Activated naive CD8-positive, alpha-beta T cell treated with anti-CD3 and anti-CD28 coated beads for 36 hours (primary cell): ENCODE measurements around the gene TOP3B. TPM values are rescaled to one million over a fixed set of nuclear protein-coding genes. Genes with fewer than 3 reads are reported as not detected.

ENCODE experiments used
- DNase-seq: peaks from one replicate; pipeline ENCODE4 v3.0.0; 2021
- H3K27ac Mint-ChIP-seq: one replicate; pipeline ENCODE4 v1.8.0; 2022; ENCODE audit warnings: mild to moderate bottlenecking, moderate library complexity, mixed read lengths
- H3K27me3 Mint-ChIP-seq: one replicate; pipeline ENCODE4 v1.8.0; 2022; ENCODE audit warnings: mild to moderate bottlenecking, mixed read lengths
- H3K36me3 Mint-ChIP-seq: one replicate; pipeline ENCODE4 v1.8.0; 2021; ENCODE audit warnings: mild to moderate bottlenecking, mixed read lengths
- H3K4me1 Mint-ChIP-seq: one replicate; pipeline ENCODE4 v1.8.0; 2021; ENCODE audit warnings: mixed read lengths
- H3K4me3 Mint-ChIP-seq: one replicate; pipeline ENCODE4 v1.8.0; 2022; ENCODE audit warnings: mild to moderate bottlenecking, moderate library complexity, mixed read lengths
- H3K9me3 Mint-ChIP-seq: one replicate; pipeline ENCODE4 v1.8.0; 2022; ENCODE audit warnings: mixed read lengths
- total RNA-seq, 2 experiments: library from RNA; stranded (reverse); gene quantifications; one replicate each; pipeline ENCODE4 v1.2.3, GENCODE V29; 2021

TOP3B gene
- total RNA-seq, 2 experiments from 2014 or later: 31.3 to 36.7 TPM

DNA sequence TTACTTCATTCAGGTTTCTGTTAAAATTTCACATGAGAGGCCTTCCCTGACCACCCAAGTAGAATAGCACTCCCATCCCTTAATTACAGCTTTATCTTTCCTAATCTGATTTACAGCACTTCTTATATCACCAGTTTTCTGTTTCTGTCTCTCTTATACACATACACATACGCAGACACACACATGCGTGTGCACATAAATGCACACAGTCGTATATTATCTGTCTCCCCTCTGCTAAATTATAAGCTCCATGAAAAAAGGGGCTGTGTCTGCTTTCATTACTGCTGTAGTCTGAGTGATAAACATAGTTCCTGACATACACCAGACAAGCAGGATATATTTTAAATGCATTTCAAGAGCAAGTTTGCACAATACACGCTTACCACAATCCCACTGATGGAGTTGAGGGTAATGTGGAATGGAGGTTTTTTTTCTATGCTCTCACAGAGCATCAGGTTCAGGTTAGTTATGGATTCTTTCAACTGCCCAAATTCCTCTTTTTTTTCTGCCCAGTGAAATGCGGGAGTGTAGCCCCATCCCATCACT lies 13.7 kb upstream of the TOP3B start:
- no peak overlapping the region for H3K4me3 Mint-ChIP-seq
- no peak overlapping the region for H3K27ac Mint-ChIP-seq
- DNase-seq: no peak
- H3K27me3 Mint-ChIP-seq: peaks cover 3% of the 10 kb centered on the region
- H3K9me3 Mint-ChIP-seq: no peaks in the 10 kb centered on the region
- no peaks in the 10 kb centered on the region for H3K4me1 Mint-ChIP-seq
- H3K36me3 Mint-ChIP-seq: no peaks in the 10 kb centered on the region

DNA sequence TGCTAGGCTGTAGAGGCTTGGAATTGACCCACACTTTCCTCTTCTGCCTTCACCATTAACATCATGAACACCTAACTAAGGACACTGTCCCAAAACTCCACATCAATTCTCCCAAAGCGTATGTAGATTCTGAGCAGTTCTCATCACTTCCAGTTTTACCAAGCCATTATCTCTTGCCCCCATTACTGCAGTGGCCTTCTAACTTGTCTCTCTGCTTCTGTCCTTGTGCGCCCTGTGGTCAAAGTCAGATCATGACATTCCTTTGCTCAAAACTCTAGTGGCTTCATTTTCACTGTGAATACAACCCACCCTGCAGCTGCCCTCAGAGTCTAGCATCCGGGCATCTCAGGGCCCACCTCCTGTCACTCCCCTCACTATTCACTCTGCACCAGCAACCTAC lies 13.1 kb upstream of the TOP3B start:
- H3K27me3 Mint-ChIP-seq: peaks cover 3% of the 10 kb centered on the region
- H3K27ac Mint-ChIP-seq: no peak overlapping the region
- no peaks in the 10 kb centered on the region for H3K36me3 Mint-ChIP-seq
- H3K4me3 Mint-ChIP-seq: no peak overlapping the region
- H3K9me3 Mint-ChIP-seq: no peaks in the 10 kb centered on the region
- DNase-seq: no peak
- no peaks in the 10 kb centered on the region for H3K4me1 Mint-ChIP-seq

- Mint-ChIP-seq H3K36me3 (no peaks in the 10 kb centered on the region), H3K4me3 (no peak overlapping the region), H3K27me3 (no peaks in the 10 kb centered on the region), H3K9me3 (no peaks in the 10 kb centered on the region), H3K4me1 (no peaks in the 10 kb centered on the region), H3K27ac (no peak overlapping the region)
- DNase-seq: no peak
Measured at GRCh38 chr22:21994881-21995444, 12.4 kb upstream of the TOP3B start.

DNA sequence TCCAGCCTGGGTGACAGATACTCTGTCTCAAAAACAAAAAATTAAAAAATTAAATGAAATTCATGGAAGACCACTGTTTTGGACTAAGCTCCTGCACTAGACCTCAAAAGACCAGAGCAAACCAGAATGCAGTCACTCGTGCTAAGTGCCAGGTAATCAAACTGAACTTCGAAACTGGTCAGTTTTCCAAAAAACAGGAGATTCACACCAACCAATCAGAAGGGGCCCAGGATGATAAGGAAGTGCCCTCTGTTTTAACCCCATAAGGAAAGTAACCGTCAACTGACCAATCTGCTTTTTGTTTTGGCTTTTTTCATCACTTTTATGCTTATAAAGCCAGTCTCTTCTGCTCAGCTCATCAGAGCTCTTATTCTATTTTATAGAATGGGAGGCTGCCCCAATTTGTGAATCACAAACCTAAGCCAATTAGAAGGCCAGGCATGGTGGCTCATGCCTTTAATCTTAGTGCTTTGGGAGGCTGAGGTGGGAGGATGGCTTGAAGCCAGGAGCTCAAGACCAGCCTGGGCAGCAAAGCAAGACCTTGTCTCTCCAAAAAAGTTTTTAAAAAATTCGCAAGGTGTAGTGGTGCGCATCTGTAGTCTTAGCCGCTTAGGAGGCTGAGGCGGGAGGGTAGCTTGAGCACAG lies 10.1 kb upstream of the TOP3B start:
- no peaks in the 10 kb centered on the region for H3K27me3 Mint-ChIP-seq
- no peaks in the 10 kb centered on the region for H3K4me1 Mint-ChIP-seq
- H3K36me3 Mint-ChIP-seq: no peaks in the 10 kb centered on the region
- H3K4me3 Mint-ChIP-seq: no peak overlapping the region
- no peaks in the 10 kb centered on the region for H3K9me3 Mint-ChIP-seq
- no peak for DNase-seq
- no peak overlapping the region for H3K27ac Mint-ChIP-seq

DNA sequence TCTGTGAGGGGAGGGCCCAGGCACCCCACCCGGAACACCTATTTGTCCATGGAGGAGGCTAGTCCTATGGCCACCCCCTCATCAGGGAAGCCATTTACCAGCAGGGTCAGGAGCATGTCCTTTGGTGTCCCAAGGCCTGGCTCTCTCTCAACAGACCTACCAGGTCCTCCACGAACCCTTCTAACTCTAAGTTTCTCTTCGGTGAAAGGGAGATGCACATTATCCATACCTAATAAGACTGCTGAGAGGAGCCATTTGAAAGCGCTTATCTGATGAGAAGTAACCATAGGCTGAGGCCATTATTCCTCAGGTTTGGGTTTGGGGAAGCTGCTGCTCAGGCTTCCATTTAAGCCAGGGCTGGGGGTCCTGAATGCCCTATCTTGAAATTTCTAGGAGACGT lies 9.2 kb upstream of the TOP3B start:
- Mint-ChIP-seq H3K36me3 (no peaks in the 10 kb centered on the region), H3K9me3 (no peaks in the 10 kb centered on the region), H3K27me3 (no peaks in the 10 kb centered on the region), H3K27ac (no peak overlapping the region), H3K4me3 (no peak overlapping the region), H3K4me1 (no peaks in the 10 kb centered on the region)
- no peak for DNase-seq

DNA sequence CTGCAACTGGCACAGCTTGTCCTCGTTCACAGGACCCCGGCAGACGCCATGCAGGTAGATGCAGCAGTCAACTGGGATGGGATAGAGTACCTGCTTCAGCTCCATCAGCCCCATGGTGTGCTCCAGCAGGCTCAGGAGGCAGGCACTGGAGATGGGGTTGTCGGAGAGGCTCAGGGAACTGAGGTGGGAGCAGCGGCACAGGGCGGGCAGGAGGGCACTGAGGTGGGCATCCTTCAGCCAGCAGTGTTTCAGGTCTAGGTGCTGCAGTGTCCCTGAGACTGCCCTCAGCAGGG lies 8.7 kb upstream of the TOP3B start:
- H3K27me3 Mint-ChIP-seq: no peaks in the 10 kb centered on the region
- DNase-seq: no peak
- H3K4me3 Mint-ChIP-seq: no peak overlapping the region
- H3K36me3 Mint-ChIP-seq: no peaks in the 10 kb centered on the region
- H3K27ac Mint-ChIP-seq: no peak overlapping the region
- H3K4me1 Mint-ChIP-seq: no peaks in the 10 kb centered on the region
- H3K9me3 Mint-ChIP-seq: no peaks in the 10 kb centered on the region

- Mint-ChIP-seq H3K27me3 (no peaks in the 10 kb centered on the region), H3K9me3 (no peaks in the 10 kb centered on the region), H3K4me1 (no peaks in the 10 kb centered on the region), H3K36me3 (no peaks in the 10 kb centered on the region), H3K27ac (no peak overlapping the region), H3K4me3 (no peak overlapping the region)
- DNase-seq: no peak
Measured at GRCh38 chr22:21990445-21991303, 8.1 kb upstream of the TOP3B start.

GRCh38 chr22:21989049-21989448 lies 6.5 kb upstream of the TOP3B start:
- H3K36me3 Mint-ChIP-seq: no peaks in the 10 kb centered on the region
- no peaks in the 10 kb centered on the region for H3K9me3 Mint-ChIP-seq
- no peaks in the 10 kb centered on the region for H3K4me1 Mint-ChIP-seq
- H3K27me3 Mint-ChIP-seq: no peaks in the 10 kb centered on the region
- no peak for DNase-seq
- H3K27ac Mint-ChIP-seq: no peak overlapping the region
- no peak overlapping the region for H3K4me3 Mint-ChIP-seq

- Mint-ChIP-seq H3K36me3 (no peaks in the 10 kb centered on the region), H3K4me1 (peaks cover 14% of the 10 kb centered on the region), H3K27ac (no peak overlapping the region), H3K27me3 (no peaks in the 10 kb centered on the region), H3K9me3 (no peaks in the 10 kb centered on the region), H3K4me3 (no peak overlapping the region)
- no peak for DNase-seq
Measured at GRCh38 chr22:21985214-21985613, 2.6 kb upstream of the TOP3B start.

- Mint-ChIP-seq H3K9me3 (no peaks in the 10 kb centered on the region), H3K4me1 (peaks cover 16% of the 10 kb centered on the region), H3K27ac (no peak overlapping the region), H3K27me3 (no peaks in the 10 kb centered on the region), H3K36me3 (no peaks in the 10 kb centered on the region), H3K4me3 (no peak overlapping the region)
- no peak for DNase-seq
Measured at GRCh38 chr22:21984793-21985192, 2.2 kb upstream of the TOP3B start.

- Mint-ChIP-seq H3K36me3 (no peaks in the 10 kb centered on the region), H3K4me1 (peaks cover 34% of the 10 kb centered on the region), H3K27me3 (no peaks in the 10 kb centered on the region), H3K4me3 (peak overlapping the region; percentile 88), H3K27ac (peak overlapping the region; percentile 81), H3K9me3 (no peaks in the 10 kb centered on the region)
- DNase-seq: no peak
Measured at GRCh38 chr22:21981874-21982273, 713 bp downstream of the TOP3B start.

DNA sequence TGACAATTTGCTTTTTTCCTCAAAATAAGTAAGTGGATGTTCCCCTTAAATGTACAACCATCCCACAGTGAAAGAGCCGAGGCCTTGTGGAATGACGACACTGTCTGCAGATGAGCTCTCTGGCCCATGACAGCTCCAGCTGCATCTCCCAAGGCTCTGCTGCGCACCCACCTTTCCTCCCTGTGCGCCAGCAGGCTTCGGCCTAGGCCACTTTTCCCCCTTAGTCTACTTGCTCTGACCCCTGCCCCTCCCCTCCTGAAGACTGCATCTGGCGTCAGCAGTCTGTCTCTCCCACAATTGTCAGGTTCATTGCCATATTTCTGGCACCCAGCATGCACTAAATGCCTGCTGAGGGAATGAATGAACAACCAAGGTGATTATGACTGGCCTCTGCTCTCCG lies 2.0 kb downstream of the TOP3B start:
- H3K9me3 Mint-ChIP-seq: no peaks in the 10 kb centered on the region
- no peak overlapping the region for H3K4me3 Mint-ChIP-seq
- DNase-seq: no peak
- H3K27ac Mint-ChIP-seq: no peak overlapping the region
- no peaks in the 10 kb centered on the region for H3K36me3 Mint-ChIP-seq
- no peaks in the 10 kb centered on the region for H3K27me3 Mint-ChIP-seq
- peaks cover 39% of the 10 kb centered on the region for H3K4me1 Mint-ChIP-seq

GRCh38 chr22:21978564-21979386 lies 3.8 kb downstream of the TOP3B start:
- Mint-ChIP-seq H3K27ac (peak overlapping the region; percentile 56), H3K27me3 (no peaks in the 10 kb centered on the region)

DNA sequence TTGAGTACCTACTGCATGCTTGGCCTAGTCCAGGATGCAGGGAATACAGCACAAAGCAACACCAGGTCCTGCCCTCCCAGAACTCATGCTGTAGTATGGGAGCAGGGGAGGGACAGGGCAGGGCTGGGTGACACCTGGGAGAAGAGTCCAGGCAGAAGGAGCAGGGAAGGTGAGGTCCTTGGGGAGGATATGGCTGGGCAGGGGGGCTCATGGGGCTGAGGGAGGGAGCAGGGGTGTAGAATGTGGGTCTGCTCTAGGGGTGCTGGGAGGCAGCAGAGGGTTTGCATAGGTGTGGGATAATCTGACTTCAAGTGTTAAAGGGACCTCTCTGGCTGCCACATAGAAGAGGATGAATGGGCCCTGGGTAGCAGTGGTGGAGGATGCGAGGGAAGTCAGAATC lies 4.8 kb downstream of the TOP3B start:
- Mint-ChIP-seq H3K4me1 (peaks cover 39% of the 10 kb centered on the region), H3K9me3 (no peaks in the 10 kb centered on the region), H3K27me3 (no peaks in the 10 kb centered on the region), H3K36me3 (no peaks in the 10 kb centered on the region), H3K4me3 (no peak overlapping the region), H3K27ac (no peak overlapping the region)
- no peak for DNase-seq

More at GRCh38 chr22:21978564-21979386, 3.8 kb downstream of the TOP3B start:
- Mint-ChIP-seq H3K36me3 (no peaks in the 10 kb centered on the region), H3K9me3 (no peaks in the 10 kb centered on the region), H3K4me1 (peaks cover 39% of the 10 kb centered on the region), H3K4me3 (no peak overlapping the region)
- DNase-seq: no peak

DNA sequence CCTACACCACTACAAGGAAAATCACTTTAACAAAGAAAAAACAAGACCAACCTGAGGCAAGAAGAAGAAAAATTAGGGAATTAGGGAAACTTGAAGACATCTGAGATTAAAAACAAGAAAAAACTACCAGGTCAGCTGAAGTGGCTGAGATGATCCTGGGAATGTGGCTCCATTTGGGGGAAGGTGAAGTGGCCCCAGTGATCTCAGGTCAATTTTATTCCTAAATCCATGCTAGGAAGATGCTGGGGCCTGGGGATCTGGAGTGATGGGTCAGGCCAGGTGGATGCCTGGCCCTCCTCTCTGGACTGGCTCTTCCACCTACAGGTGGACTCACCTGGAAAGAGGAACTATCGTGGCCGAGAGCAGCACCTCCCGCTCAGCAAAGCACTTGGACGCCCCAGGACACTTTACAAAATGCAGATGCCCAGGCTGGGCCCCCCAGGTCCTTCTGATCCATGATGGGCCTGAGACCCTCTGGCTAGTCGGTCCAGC lies 6.7 kb downstream of the TOP3B start:
- Mint-ChIP-seq H3K4me1 (peaks cover 29% of the 10 kb centered on the region), H3K9me3 (no peaks in the 10 kb centered on the region), H3K27me3 (no peaks in the 10 kb centered on the region), H3K4me3 (no peak overlapping the region), H3K27ac (no peak overlapping the region), H3K36me3 (peaks cover 4% of the 10 kb centered on the region)
- DNase-seq: no peak
